Activated CD4-positive, alpha-beta T cell treated with anti-CD3 and anti-CD28 coated beads, Interleukin-2, amount 50 U/mL, for 16 hours (primary cell): ENCODE measurements around the gene CCNC.

Experiments used
- DNase-seq: peaks from one replicate; pipeline ENCODE4 v3.0.0-alpha.2; 2020

The CCNC gene

DNA sequence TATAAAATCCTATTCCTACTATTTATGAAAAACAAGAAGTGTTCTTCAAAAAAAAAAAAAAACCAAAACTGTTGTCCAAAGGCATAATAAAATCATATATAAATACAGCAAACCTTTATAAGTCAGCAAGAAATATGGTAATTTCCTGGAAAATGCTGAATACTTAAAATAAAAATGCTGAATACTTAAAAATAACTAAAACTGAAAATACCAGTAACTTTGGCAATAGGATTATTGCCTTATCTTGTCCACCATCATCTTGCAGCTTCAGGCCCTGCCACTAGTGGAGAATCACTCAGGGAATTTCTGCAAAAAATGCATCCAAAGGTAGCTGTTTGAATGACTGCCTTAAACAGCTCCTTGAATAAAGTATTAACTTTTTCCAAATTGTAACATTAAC lies 24.5 kb downstream of the CCNC start:
- DNase-seq, result no peak

DNA sequence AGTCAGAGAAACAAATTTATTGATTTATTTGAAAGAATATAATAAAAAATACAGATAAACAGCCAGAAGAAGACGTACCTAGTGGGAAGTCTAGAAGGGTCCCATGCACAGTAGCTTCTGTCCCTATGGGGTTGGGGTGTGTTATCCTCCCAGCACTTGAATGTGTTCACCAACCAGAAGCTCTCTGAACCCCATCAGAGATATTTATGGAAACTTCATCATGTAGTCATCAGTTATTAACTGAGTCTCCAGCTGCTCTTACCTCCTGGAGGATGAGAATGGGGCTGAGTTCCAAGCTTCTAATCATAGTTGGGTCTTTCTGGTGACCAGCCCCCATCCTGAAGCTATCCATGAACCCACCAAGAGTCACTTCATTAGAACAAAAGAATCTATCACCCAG lies 37.8 kb downstream of the CCNC start:
- DNase-seq, result no peak

DNA sequence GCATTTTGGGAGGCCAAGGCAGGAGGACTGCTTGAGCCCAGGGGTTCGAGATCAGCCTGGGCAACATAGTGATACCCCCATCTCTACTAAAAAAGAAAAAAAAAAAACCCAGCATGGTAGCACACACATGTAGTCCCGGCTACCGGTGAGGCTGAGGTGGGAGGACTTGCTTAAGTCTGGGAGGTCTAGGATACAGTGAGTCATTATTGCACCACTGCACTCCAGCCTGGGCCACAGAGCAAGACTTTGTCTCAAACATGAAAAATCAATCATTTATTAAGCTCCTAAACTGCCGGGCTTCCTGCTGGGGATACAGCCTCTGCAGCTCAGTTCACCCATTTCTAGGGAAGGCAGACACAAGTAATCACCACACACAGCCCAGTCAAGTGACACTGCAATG lies 45.9 kb downstream of the CCNC start:
- DNase-seq, result no peak

DNA sequence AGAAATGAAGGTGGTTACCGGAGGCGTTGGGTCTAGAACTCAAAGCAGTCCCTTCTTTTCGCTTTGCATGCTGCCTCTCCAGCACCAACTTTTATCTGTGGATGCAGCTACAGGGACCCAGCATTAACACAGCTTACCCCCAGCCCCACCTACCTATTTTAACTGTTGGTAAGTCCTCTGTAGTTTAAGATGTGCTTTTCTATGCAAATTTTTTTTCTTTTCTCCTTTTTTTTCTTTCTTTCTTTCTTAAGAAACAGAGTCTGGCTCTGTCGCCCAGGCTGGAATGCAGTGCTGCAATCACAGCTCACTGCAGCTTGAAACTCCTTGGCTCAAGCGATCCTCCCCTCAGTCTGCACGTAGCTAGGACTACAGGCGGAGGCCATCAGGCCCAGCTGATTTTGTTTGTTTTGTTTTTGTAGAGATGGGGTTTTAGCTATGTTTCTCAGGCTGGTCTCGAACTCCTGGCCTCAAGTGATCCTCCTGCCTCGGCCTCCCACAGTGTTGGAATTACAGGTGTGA lies 46.8 kb downstream of the CCNC start:
- no peak for DNase-seq

DNA sequence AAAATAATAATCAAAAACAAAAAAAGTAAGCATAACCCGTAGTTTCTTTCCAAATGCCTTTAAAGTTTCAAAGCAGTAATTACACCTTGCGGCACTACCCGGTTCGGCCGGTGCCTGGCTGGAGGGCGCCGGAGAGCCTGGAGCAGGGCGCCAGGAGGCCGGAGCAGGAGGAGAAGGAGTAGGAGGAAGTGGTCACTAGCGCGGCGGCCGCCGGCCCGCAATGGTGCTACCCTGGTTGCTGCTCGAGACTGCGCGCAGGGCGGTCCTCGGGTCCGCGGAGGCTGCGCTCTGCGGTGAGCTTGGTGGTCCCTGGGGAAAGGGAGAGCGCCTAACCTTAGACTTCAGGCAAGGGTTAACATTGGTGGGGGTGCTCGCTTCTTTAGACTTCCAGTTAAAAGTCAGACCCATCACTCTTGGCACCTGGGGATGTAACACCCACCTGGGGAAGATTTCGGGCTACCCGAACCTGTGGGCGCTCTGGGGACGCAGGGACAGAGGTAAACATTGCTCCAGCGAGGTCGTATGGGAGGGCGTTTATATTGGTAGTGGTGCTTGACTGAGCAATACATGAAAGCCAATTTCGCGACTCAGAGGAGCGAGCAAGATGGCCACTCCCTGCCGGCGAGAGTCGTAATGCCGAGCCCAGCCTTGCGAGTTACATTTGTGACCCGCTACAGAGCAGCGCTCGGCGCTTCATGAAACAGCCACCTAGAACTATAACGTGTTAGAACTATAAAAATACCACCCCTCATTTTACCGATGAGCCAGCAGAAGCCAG lies 47.4 kb downstream of the CCNC start:
- peak; percentile 87 for DNase-seq

DNA sequence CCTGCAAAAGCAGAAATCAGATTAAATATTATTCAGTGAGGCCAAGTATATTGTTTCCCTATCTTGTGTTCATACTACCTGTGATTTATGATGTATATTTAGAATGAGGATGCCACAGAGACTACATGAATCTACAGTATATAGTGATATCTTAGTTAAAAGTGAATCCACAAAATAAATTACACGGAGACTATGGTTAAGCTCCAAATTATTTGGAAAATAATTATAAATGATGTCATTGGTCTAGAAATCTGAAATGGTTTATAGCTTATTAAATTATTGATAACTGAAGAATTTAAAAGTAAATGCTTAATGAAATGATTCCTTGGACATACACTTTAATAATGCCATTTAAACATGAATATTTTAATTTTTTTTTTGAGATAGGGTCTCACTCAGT lies 49.0 kb downstream of the CCNC start:
- DNase-seq, result no peak

DNA sequence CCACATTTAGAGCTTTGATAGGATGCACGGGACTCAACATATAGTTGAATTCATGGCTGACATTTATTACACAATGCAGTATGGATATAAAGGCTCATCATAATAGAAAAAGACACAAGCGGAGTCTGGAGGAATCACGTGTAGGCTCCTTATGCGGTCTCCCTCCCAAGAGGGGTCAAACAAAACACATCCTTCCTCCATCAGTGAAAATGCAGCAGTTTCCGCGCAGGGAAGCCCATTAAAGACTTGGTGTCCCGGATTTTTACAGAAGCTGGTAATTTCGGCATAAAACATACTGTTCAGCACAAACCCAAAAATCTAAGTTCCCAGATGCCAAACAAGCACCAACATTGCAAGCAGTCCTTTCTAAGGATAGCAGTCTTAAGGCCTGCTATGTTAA lies 54.4 kb downstream of the CCNC start:
- DNase-seq, result no peak

DNA sequence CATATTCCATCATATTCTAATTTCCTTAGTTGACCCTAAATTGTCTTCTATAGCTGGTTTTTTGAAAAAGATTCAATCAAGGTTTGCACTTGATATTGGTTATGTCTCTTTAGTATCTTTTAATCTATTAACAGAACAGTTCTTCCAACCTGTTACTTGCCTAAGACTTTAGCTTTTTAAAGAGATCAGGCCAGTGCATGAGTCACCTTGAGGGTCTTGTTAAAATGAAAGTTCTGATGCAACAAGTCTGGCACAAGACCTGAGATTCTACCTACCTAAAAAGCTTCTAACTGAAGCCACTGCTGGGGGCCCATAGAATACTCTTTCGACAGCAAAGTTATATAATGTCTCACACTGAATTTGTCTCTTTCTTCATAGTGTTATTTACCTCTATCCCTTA lies 56.4 kb downstream of the CCNC start:
- DNase-seq, result no peak

DNA sequence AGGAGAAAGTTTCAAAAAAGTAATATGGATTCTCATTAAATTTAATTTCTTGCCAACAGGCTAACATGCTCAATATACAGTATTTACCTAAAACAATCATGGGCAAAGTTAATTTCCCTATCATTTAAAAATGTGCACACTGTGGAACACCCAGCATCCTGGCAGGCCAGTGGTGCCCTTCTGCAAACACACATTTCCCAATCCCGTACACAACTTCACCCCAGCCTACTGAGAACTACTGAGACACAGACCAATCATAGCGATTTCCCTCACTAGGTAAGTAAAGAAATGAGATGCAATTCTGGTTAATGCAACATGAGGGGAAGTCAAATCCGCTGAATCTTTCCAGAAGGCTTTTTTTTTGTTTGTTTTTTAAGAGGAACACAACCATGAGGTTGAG lies 60.8 kb downstream of the CCNC start:
- no peak for DNase-seq

DNA sequence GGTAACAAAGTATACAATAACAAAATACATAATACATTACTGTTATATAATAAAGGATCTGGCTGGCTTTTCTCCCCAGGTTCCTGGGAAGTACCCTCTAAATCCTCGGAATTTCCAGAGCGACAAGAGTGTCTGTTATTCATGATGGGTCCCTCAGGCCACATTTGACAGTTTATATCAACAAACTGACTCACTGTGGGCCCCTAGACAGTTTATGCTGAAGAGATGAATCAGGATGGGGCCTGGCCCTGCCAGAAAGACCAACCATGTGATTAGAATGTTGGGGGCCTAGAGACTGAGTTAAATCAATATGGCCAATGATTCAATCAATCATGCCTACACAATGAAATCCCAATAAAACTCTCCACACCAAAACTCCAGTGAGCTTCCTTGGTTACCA lies 66.7 kb downstream of the CCNC start:
- no peak for DNase-seq

DNA sequence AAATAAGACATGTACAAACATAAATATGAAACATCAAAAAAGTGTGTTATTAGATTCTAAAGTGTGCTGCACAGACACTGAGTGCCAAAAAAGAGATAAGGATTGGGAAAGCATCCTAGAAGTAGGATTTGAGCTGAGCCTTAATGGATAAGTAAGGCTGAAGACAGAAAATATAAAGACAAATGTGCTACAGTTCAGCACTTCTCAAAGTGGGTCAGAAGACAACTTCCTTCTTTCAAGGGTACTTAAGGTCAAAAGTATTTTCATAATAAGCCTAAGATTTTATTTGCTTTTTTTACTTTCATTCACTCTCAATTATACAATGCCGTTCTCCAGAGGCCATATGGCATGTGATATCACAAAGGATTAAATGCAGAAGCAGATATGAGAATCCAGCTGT lies 70.0 kb downstream of the CCNC start:
- no peak for DNase-seq

DNA sequence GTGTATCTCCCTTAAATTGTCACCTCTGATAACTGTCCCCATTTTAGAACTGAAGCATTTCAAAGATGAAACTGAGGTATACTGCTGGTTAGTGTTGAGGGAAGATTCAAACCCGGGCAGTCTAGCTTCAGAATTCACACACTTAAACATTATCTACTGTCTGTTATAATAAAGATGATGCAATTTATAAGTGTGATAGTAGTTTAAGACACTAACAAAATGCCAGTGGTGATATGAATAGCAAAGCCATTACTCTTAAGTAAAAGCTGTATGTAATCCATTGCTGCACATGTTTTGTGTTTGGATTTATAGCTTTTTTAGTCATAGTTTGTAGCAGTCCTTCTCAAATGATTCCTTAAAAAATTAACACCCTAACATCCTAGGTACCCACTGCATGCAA lies 73.0 kb downstream of the CCNC start:
- no peak for DNase-seq
